GM19452 (cell line): Measurements from ENCODE around the gene TRIM22.

ENCODE experiments used
- ATAC-seq: cut with Tn5 transposase; IDR thresholded peaks from one replicate; pipeline ENCODE4 v1.9.1; 2021; ENCODE audit not compliant: unreplicated experiment

TRIM22 gene

GRCh38 chr11:5738431-5738830 lies 48.8 kb downstream of the TRIM22 start:
- no peak for ATAC-seq

DNA sequence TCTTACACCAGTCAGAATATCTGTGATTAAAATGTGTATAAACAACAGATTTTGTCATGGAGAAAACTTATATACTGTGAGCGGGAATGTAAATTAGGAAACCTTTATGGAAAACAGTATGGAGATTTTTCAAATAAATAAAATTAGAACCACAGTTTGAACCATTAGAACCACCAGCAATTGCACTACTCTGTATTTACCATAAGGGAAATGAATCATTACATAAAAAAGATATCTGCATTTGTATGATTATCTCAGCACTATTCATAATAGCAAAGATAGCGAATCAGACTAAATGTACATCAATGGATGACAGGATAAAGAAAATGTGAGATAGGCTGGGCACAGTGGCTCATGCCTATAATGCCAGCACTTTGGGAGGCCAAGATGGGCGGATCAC lies 57.0 kb downstream of the TRIM22 start:
- no peak for ATAC-seq

DNA sequence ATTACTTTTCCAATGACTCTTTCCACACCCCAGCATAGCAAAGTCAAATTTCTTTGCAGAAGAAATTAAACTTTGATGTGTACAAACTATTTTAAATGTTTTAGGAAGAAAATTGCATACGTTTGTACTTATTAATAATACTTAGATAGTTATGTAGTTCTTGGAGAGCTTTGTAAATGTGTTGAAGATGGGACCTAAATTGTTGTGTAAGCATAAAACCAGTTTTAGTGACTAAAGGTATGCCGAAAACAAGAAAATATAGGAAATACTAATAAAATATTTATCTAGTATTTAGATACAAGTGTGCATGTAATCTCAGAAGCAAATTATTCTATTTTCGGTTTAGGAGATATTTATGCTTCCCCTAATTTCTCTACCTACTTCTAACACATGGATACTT lies 60.2 kb downstream of the TRIM22 start:
- ATAC-seq = no peak

GRCh38 chr11:5753943-5754342 lies 64.4 kb downstream of the TRIM22 start, which contains the start of gene OR52N4:
Gene OR52N4, plus strand, starts transcription at chr11:5754243. Its CDS starts 498 bp downstream, at chr11:5754741.
- no peak for ATAC-seq
